Islet of Langerhans (tissue), 1 donor: Measurements from ENCODE around the gene LMCD1.

Experiments used
- FAIRE-seq: peaks from one replicate; lab custom pipeline; 2011; peaks lifted over from hg19 to GRCh38; lab: Jason Lieb, UNC

LMCD1 gene

GRCh38 chr3:8501371-8502131 lies at the start of gene LMCD1:
LMCD1 (plus strand) TSS chr3:8501823; CDS start chr3:8501939, 116 bp downstream.
- FAIRE-seq: no peak

GRCh38 chr3:8452112-8452511 lies 49.5 kb upstream of the LMCD1 start:
- no peak for FAIRE-seq

- no peak for FAIRE-seq
Observed at GRCh38 chr3:8453153-8453552, 48.5 kb upstream of the LMCD1 start.

- FAIRE-seq: no peak
Observed at GRCh38 chr3:8455526-8456411, 45.9 kb upstream of the LMCD1 start.

- FAIRE-seq: no peak
Observed at GRCh38 chr3:8456412-8456811, 45.2 kb upstream of the LMCD1 start.

GRCh38 chr3:8457039-8457438 lies 44.6 kb upstream of the LMCD1 start:
- no peak for FAIRE-seq

GRCh38 chr3:8458238-8458661 lies 43.4 kb upstream of the LMCD1 start:
- FAIRE-seq: no peak

- no peak for FAIRE-seq
Observed at GRCh38 chr3:8458711-8459110, 42.9 kb upstream of the LMCD1 start.

- no peak for FAIRE-seq
Observed at GRCh38 chr3:8460050-8460708, 41.4 kb upstream of the LMCD1 start.

GRCh38 chr3:8460815-8461456 lies 40.7 kb upstream of the LMCD1 start:
- FAIRE-seq: no peak

GRCh38 chr3:8464668-8465067 lies 37.0 kb upstream of the LMCD1 start:
- FAIRE-seq: no peak

- FAIRE-seq: no peak
Observed at GRCh38 chr3:8466526-8466925, 35.1 kb upstream of the LMCD1 start.

- FAIRE-seq: no peak
Observed at GRCh38 chr3:8470801-8471200, 30.8 kb upstream of the LMCD1 start.

- no peak for FAIRE-seq
Observed at GRCh38 chr3:8472549-8472948, 29.1 kb upstream of the LMCD1 start.

GRCh38 chr3:8473029-8473428 lies 28.6 kb upstream of the LMCD1 start:
- FAIRE-seq: no peak

GRCh38 chr3:8473990-8474389 lies 27.6 kb upstream of the LMCD1 start:
- FAIRE-seq: no peak

- FAIRE-seq: no peak
Observed at GRCh38 chr3:8474991-8475390, 26.6 kb upstream of the LMCD1 start.

GRCh38 chr3:8480699-8481098 lies 20.9 kb upstream of the LMCD1 start:
- FAIRE-seq: no peak

- FAIRE-seq: no peak
Observed at GRCh38 chr3:8481380-8481779, 20.2 kb upstream of the LMCD1 start.

- peak; percentile 9 for FAIRE-seq
Observed at GRCh38 chr3:8482263-8482662, 19.4 kb upstream of the LMCD1 start.

- no peak for FAIRE-seq
Observed at GRCh38 chr3:8482960-8483665, 18.5 kb upstream of the LMCD1 start.
